NCI-H748 treated with DMSO at 0.1 percent for 48 hours (cell line): ENCODE results near the gene C11orf58.

Source experiments
- DNase-seq: peaks from one replicate; lab custom pipeline; 2025; lab: John Stamatoyannopoulos, UW

C11orf58 gene

GRCh38 chr11:16785520-16786128 is 47.2 kb downstream of the C11orf58 start:
- peak; percentile 33 for DNase-seq

GRCh38 chr11:16786131-16786530 is 47.7 kb downstream of the C11orf58 start:
- no peak for DNase-seq

- DNase-seq, result no peak
These were observed 48.7 kb downstream of the C11orf58 start for GRCh38 chr11:16787035-16787742.

- peak; percentile 35 for DNase-seq
These were observed 50.0 kb downstream of the C11orf58 start for GRCh38 chr11:16788141-16789062.

GRCh38 chr11:16789063-16789420 is 50.6 kb downstream of the C11orf58 start:
- DNase-seq, result no peak

- no peak for DNase-seq
These were observed 51.4 kb downstream of the C11orf58 start for GRCh38 chr11:16789560-16790485.

- no peak for DNase-seq
These were observed 52.2 kb downstream of the C11orf58 start for GRCh38 chr11:16790486-16791190.

- DNase-seq, result no peak
These were observed 52.9 kb downstream of the C11orf58 start for GRCh38 chr11:16791191-16791961.

- DNase-seq, result no peak
These were observed 54.0 kb downstream of the C11orf58 start for GRCh38 chr11:16792426-16792825.

- no peak for DNase-seq
These were observed 54.6 kb downstream of the C11orf58 start for GRCh38 chr11:16793009-16793408.

GRCh38 chr11:16793511-16793910 is 55.1 kb downstream of the C11orf58 start:
- no peak for DNase-seq

GRCh38 chr11:16794047-16794818 is 55.8 kb downstream of the C11orf58 start:
- no peak for DNase-seq

GRCh38 chr11:16795146-16795545 is 56.7 kb downstream of the C11orf58 start:
- DNase-seq, result no peak

GRCh38 chr11:16796311-16796710 is 57.9 kb downstream of the C11orf58 start:
- no peak for DNase-seq

GRCh38 chr11:16797776-16798175 is 59.3 kb downstream of the C11orf58 start:
- DNase-seq, result no peak

GRCh38 chr11:16799221-16799620 is 60.8 kb downstream of the C11orf58 start:
- DNase-seq, result no peak

- no peak for DNase-seq
These were observed 61.4 kb downstream of the C11orf58 start for GRCh38 chr11:16799890-16800289.

- DNase-seq, result no peak
These were observed 61.9 kb downstream of the C11orf58 start for GRCh38 chr11:16800382-16800781.

GRCh38 chr11:16801288-16801980 is 63.0 kb downstream of the C11orf58 start:
- DNase-seq, result no peak
